T1000 (cell line): ENCODE results near the gene INMT.

Source experiments
- DNase-seq: peaks from one replicate; lab custom pipeline; 2025; ENCODE audit warnings: mixed read lengths; lab: John Stamatoyannopoulos, UW

Gene INMT

GRCh38 chr7:30787486-30787885 is 35.6 kb downstream of the INMT start:
- DNase-seq: no peak

GRCh38 chr7:30788640-30789333 is 36.9 kb downstream of the INMT start:
- DNase-seq: no peak

GRCh38 chr7:30789334-30789711 is 37.4 kb downstream of the INMT start:
- peak; percentile 32 for DNase-seq

GRCh38 chr7:30790356-30790755 is 38.4 kb downstream of the INMT start:
- no peak for DNase-seq

- no peak for DNase-seq
Observed at GRCh38 chr7:30791114-30791513, 39.2 kb downstream of the INMT start.

GRCh38 chr7:30795161-30795948 is 43.4 kb downstream of the INMT start:
- DNase-seq: no peak

- no peak for DNase-seq
Observed at GRCh38 chr7:30796105-30796869, 44.4 kb downstream of the INMT start.

- no peak for DNase-seq
Observed at GRCh38 chr7:30797176-30798040, 45.5 kb downstream of the INMT start.

GRCh38 chr7:30799206-30799975 is 47.5 kb downstream of the INMT start:
- DNase-seq: peak; percentile 93

GRCh38 chr7:30799976-30800661 is 48.2 kb downstream of the INMT start:
- no peak for DNase-seq

GRCh38 chr7:30800785-30801252 is 48.9 kb downstream of the INMT start:
- peak; percentile 52 for DNase-seq

GRCh38 chr7:30802812-30803211 is 50.9 kb downstream of the INMT start:
- DNase-seq: no peak

GRCh38 chr7:30804078-30804661 is 52.2 kb downstream of the INMT start:
- peak; percentile 53 for DNase-seq

GRCh38 chr7:30805081-30805691 is 53.3 kb downstream of the INMT start:
- no peak for DNase-seq

- DNase-seq: no peak
Observed at GRCh38 chr7:30805931-30806330, 54.0 kb downstream of the INMT start.
